HG03175 (cell line): ENCODE data around the gene KCNJ10.

ENCODE experiments used
- ATAC-seq: cut with Tn5 transposase; IDR thresholded peaks from one replicate; pipeline ENCODE4 v1.9.1; 2021; ENCODE audit warnings: mild to moderate bottlenecking, moderate library complexity; ENCODE audit not compliant: unreplicated experiment

KCNJ10 gene

DNA sequence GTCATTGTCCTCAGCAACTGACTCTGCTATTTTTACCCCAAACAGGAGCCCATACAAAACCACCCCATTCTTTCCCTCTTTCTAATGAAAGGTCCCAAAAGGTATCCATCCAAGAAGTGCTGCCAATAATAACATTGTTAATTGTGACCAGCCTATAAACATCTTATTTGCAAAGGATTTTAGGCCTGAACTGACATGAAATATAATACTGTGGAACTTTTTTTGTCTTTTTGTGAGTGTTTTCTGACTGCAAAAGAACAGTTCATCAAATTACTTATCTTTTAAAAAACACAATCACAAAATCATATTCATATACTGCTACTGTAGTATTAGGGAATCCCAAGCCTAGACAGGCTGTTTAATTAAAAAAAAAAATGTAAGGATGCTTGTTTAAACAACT, 41.5 kb downstream of the KCNJ10 start:
- no peak for ATAC-seq

DNA sequence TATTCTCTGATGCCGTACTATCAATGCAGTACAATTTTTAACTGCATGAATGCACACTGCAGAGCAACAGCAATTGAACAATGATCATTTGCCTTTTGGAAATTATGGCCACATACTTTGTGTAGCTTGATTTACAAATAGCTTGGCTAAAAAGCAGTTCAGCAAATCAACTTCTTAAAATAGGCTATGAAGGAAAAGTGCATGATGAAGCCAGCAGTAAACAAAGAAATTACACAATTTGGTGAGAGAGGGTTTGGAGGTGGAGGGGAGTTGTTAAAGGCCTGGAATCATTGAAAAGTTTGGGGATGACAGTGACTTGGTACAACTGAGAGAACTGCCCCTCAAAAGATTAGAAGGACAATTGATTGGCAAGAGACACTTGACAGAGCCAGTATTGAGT, 44.6 kb downstream of the KCNJ10 start:
- no peak for ATAC-seq

DNA sequence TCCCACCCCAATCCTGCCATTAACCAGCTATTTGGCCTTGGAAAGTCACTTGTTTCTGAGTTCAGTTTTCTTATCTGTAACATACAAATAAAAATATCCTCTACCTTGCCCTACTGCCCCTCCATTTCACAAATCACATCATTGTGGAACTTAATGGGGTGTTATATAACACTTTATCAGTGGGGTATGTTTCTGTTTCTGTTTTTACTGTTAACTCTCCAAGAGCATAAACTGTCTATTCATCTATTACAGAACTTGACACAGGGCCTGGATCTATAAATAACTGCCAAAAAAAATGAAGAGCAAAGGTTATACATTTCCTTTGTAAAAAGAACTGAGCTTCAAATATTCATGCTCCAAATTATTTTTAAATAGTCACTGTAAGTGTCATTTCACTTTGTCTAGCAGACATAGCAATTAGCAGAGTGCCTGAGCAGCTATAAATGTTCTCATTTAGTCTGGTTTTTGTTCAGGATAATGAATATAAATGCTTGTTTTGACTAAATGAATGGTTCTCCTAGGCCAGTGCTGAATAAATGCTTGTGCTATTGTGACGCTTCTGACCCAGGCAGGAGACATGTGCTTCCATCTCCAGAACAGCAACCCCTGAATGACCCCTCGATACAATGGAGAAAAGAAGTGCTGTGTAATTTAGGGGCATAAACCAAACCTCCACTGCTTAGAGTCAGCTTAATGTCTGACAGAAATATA, 45.6 kb downstream of the KCNJ10 start:
- no peak for ATAC-seq

DNA sequence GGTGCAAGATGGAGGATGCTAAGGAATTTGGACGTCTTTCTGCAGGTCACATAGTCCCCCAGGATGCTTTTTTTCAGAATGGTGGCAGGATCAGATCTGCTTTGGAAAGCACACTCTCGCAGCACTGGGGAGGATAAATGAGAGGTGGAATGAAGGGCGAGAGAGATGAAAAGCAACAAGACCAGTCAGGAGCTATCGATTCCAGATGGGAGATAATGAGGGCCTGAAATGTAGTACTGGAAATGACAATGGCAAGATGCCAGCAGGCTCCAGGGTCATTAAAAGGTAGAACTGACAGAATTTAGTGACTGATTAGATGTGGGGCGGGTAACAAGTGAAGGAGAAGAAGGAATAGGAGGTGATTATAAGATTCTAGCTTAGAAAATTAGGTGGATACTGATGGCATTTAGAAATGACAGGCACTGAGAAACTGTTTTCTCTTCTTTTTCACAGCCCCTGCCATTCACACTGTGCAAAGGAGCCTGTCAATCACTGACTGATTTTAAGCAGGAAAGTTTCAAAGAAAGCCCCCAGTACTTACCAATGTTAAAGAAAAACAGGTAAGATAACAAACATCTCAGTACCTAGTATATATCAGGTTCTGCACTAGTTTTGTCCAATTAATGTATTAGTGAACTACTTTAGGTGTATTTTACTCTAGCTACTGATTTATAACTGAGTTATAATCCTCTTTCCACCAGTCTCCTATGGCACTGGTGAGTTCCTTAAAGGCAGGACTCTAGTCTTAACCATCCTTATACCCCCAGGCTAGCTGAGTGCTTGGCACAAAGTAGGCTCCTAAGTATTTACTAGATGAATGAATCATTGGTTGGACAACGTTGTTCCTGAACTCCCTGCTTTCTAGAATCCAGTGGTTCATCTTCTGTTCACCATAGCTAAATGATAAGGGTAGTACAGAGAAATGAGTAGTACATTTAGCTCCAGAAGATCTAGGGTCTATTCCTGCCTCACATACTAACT, 47.3 kb downstream of the KCNJ10 start:
- no peak for ATAC-seq

DNA sequence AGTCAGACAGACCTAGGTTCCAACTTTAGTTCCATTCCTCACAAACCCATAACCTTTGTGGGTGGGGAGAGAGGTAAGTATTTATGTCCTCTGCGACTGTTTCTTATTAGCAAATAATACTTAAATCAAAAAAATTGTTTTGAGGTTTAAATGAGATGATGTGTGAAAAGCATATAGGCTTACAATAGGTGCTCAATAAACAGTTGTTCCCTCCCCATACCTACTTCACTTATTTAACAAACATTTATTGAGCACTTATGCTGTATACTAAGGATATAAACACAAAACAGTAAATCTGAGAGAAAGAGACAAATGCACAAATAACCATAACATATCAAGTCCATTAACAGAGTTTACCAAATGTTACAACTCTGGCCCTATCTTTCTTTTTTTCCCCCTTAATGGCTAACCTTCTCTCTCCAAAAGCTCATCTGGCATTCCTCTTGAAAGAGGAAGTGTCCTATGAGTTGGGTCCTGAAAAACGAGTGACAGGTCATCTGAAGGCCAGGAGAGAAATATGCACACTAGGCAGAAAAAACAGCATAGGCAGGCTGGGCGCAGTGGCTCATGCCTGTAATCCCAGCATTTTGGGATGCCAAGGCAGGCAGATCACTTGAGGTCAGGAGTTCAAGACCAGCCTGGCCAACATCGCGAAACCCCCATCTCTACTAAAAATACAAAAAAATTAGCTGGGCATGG, 48.4 kb downstream of the KCNJ10 start:
- ATAC-seq = no peak

DNA sequence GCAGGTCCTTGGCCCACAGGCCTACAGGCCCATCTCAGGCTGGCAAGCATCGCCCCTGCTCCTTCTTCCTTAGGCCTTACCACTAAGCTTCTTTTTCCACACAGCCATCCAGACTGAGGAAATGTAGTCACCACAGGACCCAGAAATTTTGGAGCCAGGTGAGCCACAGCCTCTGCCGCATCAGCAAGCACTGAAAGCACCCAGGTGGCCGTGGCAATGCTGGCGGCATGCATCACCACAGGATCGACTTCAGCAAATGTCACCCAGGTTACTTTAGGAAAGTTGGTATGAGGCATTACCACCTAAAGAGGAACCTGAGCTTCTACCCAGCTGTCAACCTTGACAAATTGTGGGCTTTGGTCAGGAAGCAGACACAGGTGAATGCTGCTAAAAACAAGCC, 49.8 kb downstream of the KCNJ10 start:
- no peak for ATAC-seq

DNA sequence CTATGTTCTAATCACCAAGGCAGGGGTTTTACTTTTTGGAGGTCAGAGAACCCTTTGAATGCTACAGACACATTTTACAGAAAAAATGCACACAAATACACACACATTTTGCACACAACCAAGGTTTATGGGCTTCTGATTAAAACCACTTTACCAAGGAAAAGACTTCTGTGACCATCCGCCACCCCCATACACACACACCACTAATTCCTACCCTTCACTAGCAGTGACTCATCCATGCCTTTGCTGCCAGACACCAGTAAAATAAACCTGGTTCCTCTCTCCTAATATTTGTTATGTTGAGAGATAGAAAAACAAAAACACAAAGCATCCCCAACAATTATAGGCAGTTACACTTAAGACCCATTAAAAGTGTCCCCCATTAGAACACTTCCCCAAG, 51.1 kb downstream of the KCNJ10 start:
- no peak for ATAC-seq

DNA sequence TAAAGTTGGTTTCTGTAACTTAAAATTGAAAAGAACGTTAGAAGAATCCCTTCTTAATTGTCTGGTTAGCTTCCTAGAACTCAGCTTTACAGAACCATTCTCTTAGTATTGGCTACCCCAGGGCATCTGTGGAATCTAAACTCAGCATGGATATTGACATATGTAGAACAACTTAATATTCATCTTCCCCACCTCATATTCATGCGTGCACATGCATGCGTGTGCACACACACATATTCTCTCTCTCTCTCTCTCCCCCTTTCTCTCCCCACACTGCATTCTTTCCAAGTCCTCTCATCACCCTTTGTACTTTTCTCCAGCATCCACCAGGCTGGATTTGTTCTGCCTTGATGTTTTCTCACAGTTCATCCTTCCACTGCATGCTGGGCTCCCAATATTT, 51.6 kb downstream of the KCNJ10 start:
- ATAC-seq = no peak

DNA sequence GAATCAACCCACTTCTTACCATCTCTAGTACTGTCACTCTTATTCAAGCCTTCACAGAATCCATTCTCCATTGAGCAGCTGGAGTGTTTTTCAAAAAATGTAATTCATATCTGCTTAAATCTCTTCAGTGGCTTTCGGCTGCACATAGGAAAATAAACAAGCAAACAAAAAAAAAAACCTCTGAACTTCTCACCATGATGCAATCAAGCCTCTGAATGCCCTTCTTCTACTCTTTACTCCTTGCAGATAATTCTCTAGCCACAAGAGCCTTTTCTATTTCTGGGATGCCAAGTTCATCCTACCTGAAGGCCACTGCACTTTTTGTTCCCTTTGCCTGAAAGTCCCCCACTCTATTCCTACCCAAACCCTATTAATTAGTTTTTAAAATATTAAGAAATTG, 52.4 kb downstream of the KCNJ10 start:
- no peak for ATAC-seq

DNA sequence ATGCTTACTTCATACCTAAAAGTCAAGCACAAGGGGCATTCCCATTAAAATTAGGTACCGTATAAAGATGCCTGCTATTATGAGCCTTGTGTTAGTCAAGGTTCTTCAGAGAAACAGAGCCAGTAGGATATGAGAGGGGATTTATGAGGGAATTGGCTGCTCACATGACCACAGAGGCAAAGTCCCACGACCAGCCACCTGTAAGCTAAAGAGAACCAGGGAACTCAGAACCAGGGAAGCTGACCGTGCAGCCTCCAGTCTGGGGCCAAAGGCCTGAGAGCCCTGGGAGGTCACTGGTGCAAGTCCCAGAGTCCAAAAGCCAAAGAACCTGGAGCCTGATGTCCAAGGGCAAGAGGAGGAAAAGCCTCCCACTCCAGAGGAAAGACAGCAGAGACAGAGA, 58.2 kb downstream of the KCNJ10 start:
- no peak for ATAC-seq

DNA sequence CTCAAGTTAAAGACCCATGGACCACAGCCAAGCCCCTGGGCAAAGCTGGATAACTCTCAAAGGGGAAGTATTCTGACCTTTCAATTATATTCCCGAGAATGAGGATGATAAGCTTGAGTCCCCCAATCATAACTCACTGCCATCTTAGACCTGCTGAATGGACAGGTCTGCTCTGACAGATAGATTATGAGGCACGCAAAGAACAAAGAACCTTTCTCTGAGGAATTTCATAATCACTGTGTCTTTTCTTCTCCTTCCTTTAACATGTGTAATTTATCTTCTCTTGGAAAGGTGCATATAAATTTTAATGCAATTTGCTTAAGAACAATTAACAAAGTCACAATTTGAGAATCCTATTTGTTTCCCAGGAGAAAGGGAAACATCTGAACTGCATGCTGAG, 60.2 kb downstream of the KCNJ10 start:
- no peak for ATAC-seq

DNA sequence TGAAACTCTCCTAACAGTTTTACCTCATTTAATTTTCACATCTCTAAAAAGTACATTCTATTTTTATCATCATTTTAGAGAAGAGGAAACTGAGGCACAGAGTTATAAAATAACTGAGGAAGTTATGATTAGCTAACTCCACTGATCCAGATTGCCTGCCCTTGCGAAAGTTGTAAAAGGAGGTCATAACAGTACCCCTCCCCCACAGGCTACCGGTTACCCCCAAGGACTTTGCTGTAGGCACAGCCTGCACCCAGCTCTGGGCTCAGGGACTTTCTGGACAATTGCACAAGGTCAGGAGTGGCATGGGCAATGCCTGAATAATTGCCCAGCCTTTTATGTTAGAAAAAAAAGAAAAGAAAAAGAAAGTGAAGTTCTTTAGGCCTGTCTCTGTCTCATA, 60.9 kb downstream of the KCNJ10 start:
- no peak for ATAC-seq

DNA sequence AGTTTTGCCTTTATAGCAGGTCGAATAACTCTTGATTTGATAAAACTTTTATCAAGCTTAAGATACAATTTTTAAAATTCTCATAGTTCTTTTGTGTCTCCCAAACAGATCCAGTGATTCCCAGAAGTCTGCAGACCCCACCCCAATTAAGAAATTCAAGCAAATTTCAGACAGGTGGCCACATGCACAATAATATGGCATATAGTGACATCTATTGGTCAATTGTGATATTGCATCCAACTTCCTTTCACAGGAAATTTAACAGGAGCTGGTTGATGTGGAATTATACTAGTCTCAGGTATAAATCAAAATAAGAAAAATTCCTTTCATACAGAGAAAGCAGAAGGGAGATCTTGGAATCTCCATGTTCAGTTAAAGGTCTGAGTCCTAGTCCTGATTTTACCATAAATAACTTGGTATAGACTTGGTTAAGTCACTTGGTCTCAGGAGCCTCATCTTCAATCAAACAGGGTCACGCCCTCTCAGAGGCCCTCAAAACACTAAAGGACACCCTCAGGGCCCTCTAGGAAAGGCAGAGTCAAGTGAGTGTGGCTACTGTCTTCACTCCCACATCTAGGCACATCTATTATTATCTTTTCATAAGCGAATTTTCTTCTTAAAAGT, 62.3 kb downstream of the KCNJ10 start:
- ATAC-seq = no peak

DNA sequence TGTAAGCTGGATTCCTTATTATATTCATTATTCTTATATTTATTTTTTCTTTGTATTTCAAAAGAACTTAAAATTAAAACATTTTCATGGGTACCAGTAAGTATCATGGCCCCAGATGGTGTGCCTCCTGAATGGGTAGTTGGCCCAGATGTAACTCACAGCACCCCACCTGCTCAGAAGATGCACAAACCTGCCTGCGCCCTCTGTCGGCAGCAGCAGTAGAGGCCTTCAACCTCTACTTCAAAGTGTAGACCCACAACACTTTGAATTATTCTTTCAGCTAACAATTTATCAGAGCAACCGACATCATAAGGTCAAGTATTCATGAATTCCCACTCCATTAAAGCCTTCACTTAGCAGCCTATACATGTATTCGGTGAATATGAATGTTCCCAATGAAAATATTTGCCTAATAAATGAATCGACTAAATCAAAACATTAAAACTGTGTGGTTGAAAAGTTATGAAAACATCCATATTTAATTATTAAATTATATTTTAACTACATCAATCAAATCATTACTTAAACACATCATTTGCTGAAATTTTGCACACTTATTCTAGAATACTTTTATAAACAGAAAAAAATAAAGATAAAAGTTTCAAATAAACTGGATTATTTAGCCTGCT, 63.5 kb downstream of the KCNJ10 start:
- peak; percentile 80 for ATAC-seq

DNA sequence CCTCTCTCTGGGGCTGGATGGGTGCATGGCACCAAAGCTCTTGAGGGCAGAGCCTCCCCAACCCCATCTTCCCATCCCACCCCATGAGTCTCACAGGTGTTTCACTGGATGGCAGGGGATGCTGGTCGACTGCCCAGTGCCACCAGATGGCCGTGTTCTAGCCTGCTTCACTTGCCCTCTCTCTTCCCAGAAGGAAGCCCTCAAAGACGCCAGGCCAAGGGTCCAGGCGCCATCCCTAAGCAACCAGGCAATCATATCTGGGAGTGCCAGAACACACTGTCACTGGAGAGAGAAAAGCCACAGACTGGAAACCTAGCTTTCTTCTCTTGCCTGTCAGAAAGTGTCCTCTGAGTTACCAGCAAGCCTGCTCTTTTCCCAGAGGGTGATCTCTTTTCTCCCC, 64.9 kb downstream of the KCNJ10 start:
- no peak for ATAC-seq

DNA sequence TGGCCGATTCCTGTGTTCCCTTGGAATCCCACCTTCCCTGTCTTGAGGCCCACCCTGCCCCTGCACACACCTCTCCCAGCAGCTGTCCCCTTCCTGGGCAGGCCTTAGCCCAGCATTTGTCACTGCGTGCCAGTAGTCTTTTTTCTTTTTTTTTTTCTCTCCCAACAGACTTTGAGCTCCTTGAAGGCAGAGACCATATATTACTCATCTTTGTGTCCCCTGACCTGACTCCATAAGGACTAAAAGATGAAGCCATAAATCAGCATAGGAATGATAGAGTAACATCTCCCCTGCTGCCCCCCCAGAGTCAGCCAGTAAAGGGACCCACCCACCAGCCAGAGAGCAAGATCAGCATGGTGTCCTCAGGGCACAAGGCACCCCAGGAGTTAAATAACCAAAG, 65.5 kb downstream of the KCNJ10 start:
- ATAC-seq = no peak

DNA sequence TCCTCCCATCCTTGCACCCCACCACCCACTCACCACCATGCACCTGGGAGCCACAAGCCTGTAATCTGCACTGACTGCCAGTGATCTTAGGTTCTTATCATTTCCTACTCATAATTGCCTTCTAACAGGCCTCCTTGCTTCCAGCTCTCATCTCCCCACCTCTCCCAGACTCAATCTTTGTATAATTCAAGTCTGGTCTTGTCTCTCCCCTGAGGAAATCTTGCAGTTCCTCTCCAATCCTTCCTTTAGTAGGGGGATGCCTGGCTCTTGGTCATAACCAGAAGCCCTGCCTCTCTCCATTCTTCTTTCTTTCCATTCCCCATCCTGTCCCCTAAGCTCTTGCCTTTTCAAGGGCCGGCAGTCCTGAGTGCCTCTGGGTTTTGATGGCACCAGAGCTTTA, 66.0 kb downstream of the KCNJ10 start:
- ATAC-seq = no peak

DNA sequence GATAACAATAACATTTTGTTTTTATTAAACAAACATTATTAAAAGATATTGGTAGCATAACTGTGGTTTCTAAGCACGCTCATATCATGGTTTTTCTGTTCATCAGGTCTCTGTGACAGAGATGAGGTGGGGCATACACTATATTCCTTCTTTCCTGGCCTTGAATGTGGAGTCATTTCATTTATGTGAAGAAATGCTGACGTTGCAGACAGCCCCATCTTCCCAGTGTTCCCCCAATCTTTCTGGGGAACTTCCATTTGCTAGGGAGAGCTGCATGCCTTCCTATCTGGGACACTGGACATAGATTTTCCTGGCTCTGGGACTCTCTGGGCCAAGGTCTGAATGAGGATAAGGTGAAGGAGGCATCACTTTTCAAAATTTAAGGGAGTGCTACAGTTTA, 68.5 kb downstream of the KCNJ10 start:
- ATAC-seq = no peak

DNA sequence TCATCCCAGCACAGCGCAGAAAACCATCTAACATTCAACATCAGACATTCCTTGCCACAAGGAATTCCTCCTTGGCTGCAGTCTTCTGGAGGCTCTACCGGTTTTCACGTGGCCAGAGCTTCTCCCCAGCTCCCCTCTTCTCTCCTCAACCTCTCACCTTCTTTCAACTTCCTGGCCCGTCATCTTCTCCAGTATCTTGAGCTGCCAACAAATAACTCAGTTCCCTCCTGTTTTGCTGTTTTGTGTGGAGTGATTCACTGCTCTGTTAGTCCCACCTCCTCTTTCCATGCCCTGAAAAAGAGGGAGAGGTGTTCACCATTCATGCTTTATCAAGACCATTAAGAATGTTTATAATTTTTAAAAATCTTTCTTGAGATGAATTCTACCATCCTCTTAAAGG, 70.8 kb downstream of the KCNJ10 start:
- ATAC-seq = no peak

DNA sequence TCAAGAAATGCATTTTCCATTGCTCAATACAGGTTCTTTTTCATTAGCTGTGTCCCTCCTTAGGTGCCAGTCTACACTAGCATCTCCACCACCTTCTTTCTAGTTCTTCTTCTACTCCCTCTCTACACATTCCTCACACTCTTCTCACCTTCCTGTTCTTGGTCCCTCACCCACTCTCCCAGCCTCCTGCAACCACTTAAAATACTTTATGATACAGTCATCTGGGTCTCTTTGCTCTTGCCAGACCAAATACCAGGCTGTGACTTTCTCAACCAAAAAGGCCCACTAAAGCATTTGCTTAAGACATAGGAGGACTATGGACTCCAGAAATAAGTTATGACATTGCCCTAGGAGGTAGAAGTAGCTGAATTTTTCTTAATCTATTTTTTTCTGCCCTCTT, 73.3 kb downstream of the KCNJ10 start:
- no peak for ATAC-seq

DNA sequence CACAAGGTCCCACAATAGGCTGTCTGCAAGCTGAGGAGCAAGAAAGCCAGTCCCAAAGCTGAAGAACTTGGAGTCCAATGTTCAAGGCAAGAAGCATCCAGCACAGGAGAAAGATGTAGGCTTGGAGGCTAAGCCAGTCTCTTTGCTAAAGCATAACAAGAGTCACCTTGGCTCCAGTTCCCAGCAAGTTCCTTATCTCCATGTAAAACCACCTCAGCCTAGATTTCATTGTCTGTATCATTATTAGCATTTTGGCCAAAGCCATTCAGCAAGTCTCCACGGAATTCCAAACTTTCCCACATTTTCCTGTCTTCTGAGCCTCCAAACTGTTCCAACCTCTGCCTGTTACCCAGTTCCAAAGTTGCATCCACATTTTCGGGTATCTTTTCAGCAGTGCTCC, 75.1 kb downstream of the KCNJ10 start:
- ATAC-seq = no peak
